Endothelial cell of umbilical vein (primary cell): ENCODE measurements around the gene KCNJ12. TPM values are rescaled to one million over a fixed set of nuclear protein-coding genes. Genes with fewer than 3 reads are reported as not detected.

Source experiments
- BruUV-seq: library from RNA; stranded (reverse); fragments of 400-500 nt; replicated peaks from 2 replicates; lab custom pipeline; 2021; lab: Mats Ljungman, UMichigan
- CTCF ChIA-PET: fragments of 300-600, 350-600 bp; sonication (Branson Sonifier 250); formaldehyde crosslinking; loops from one replicate; lab custom pipeline; 2021; ENCODE audit warnings: antibody characterized with exemption, inconsistent platforms; lab: Charles Lee
- POLR2A ChIA-PET: fragments of 300-600, 350-600 bp; sonication (Branson Sonifier 250); formaldehyde crosslinking; loops from one replicate; lab custom pipeline; 2021; ENCODE audit warnings: antibody characterized with exemption, inconsistent platforms; lab: Charles Lee
- DNase-seq: peaks from one replicate; pipeline ENCODE4 v3.0.0-alpha.2; 2011; ENCODE audit warnings: low read depth, low spot score
- FAIRE-seq: peaks from 2 replicates; lab custom pipeline; 2011; peaks lifted over from hg19 to GRCh38; lab: Jason Lieb, UNC
- H2AFZ ChIP-seq: 2 replicates; pipeline ENCODE4 v1.6.0; 2012; ENCODE audit warnings: low read depth, low read length, control low read depth, inconsistent platforms
- H3K27ac ChIP-seq: 2 replicates; pipeline ENCODE4 v1.5.1; 2011; ENCODE audit warnings: low read depth, mild to moderate bottlenecking, control low read depth, low read length, moderate library complexity; ENCODE audit not compliant: insufficient read depth
- H3K27me3 ChIP-seq, 2 experiments: 2 replicates each; pipeline versions ENCODE4 v1.6.0 to v1.6.1; 2011; ENCODE audit warnings: low read length in 2 of 2, mixed read lengths in 1 of 2; ENCODE audit not compliant: control insufficient read depth in 2 of 2, insufficient read depth in 2 of 2
- H3K36me3 ChIP-seq, 2 experiments: 2 replicates in 1 of 2; 3 replicates in 1 of 2; pipeline ENCODE4 v1.5.1; 2011; ENCODE audit warnings: low read length in 2 of 2, mild to moderate bottlenecking in 1 of 2, moderate library complexity in 1 of 2; ENCODE audit not compliant: control insufficient read depth in 2 of 2, insufficient read depth in 2 of 2; ENCODE audit errors: extremely low read depth in 1 of 2
- H3K4me1 ChIP-seq: 3 replicates; pipeline ENCODE4 v1.5.1; 2011; ENCODE audit warnings: mild to moderate bottlenecking, low read length; ENCODE audit not compliant: control insufficient read depth, insufficient read depth; ENCODE audit errors: extremely low read depth
- H3K4me2 ChIP-seq: 2 replicates; pipeline ENCODE4 v1.6.1; 2011; ENCODE audit warnings: low read length, control low read depth, mixed read lengths; ENCODE audit not compliant: insufficient read depth
- H3K4me3 ChIP-seq, 3 experiments: fragments of 200-600 bp in 1 of 3; sonication (generic), shearing (Covaris generic) in 1 of 3; replicated peaks in 1 of 3; 2 replicates each; pipeline ENCODE4 v1.5.1; 2011 to 2016; ENCODE audit warnings: control low read depth in 3 of 3, low read length in 3 of 3, mild to moderate bottlenecking in 2 of 3, inconsistent platforms in 1 of 3, low read depth in 1 of 3, moderate library complexity in 1 of 3; ENCODE audit not compliant: insufficient read depth in 1 of 3
- H3K79me2 ChIP-seq: 2 replicates; pipeline ENCODE4 v1.6.0; 2012; ENCODE audit warnings: low read length, inconsistent platforms; ENCODE audit not compliant: control insufficient read depth, insufficient read depth
- H3K9ac ChIP-seq: replicated peaks from 2 replicates; pipeline ENCODE3; 2011; ENCODE audit warnings: low read length, control low read depth; ENCODE audit not compliant: insufficient read depth; ENCODE audit errors: extremely low read depth
- H3K9me1 ChIP-seq: replicated peaks from 3 replicates; pipeline ENCODE4 v1.6.0; 2011; ENCODE audit warnings: mild to moderate bottlenecking, low read length; ENCODE audit not compliant: control insufficient read depth, insufficient read depth; ENCODE audit errors: extremely low read depth
- H3K9me3 ChIP-seq: replicated peaks from 2 replicates; pipeline ENCODE4 v1.5.1; 2012; ENCODE audit warnings: low read length, inconsistent platforms; ENCODE audit not compliant: control insufficient read depth, insufficient read depth
- H4K20me1 ChIP-seq: replicated peaks from 2 replicates; pipeline ENCODE3; 2011; ENCODE audit warnings: mild to moderate bottlenecking, low read length; ENCODE audit not compliant: control insufficient read depth, insufficient read depth; ENCODE audit errors: extremely low read depth
- CTCF ChIP-seq, 2 donors: IDR thresholded peaks; 1 replicate in 1 of 2; 2 replicates in 1 of 2; pipeline ENCODE4 v1.5.1; 2011; ENCODE audit warnings: low read length in 2 of 2, mild to moderate bottlenecking in 2 of 2, moderate library complexity in 2 of 2, control low read depth in 1 of 2, inconsistent platforms in 1 of 2, low read depth in 1 of 2; ENCODE audit not compliant: insufficient read depth in 1 of 2; ENCODE audit errors: extremely low read depth in 1 of 2
- EZH2 ChIP-seq: IDR thresholded peaks from 2 replicates; pipeline ENCODE4 v1.6.1; 2012; ENCODE audit warnings: borderline replicate concordance, low read depth, mild to moderate bottlenecking, moderate library complexity, low read length, inconsistent platforms; ENCODE audit not compliant: severe bottlenecking
- FOS ChIP-seq: IDR thresholded peaks from 2 replicates; pipeline ENCODE4 v1.6.1; 2011; ENCODE audit warnings: mild to moderate bottlenecking, low read length, moderate library complexity, borderline replicate concordance; ENCODE audit not compliant: insufficient read depth
- GATA2 ChIP-seq: IDR thresholded peaks from 2 replicates; pipeline ENCODE4 v1.7.0; 2011; ENCODE audit warnings: low read depth, mild to moderate bottlenecking, moderate library complexity, mixed read lengths, low read length; ENCODE audit not compliant: insufficient read length, insufficient read depth
- JUN ChIP-seq: IDR thresholded peaks from 2 replicates; pipeline ENCODE4 v1.6.1; 2011; ENCODE audit warnings: borderline replicate concordance, low read depth; ENCODE audit not compliant: insufficient read length, insufficient read depth
- MAX ChIP-seq: IDR thresholded peaks from 2 replicates; pipeline ENCODE4 v1.6.1; 2011; ENCODE audit not compliant: insufficient read depth, insufficient read length
- MYC ChIP-seq: IDR thresholded peaks from one replicate; pipeline ENCODE4 v1.6.1; 2011; ENCODE audit warnings: mild to moderate bottlenecking, low read depth, low read length
- POLR2A ChIP-seq: IDR thresholded peaks from 2 replicates; pipeline ENCODE4 v1.6.1; 2012; ENCODE audit warnings: low read depth, mild to moderate bottlenecking, control low read depth, low read length
- POLR2AphosphoS5 ChIP-seq: IDR thresholded peaks from 2 replicates; pipeline ENCODE4 v1.6.1; 2012; ENCODE audit warnings: low read depth, mild to moderate bottlenecking, control low read depth, low read length, moderate library complexity; ENCODE audit not compliant: insufficient read depth
- dilution Hi-C: fragments of 300-500 bp; cut with MboI; formaldehyde crosslinking; loops from one replicate; pipeline ENCODE4 v1.15.0; 2019; ENCODE audit warnings: low sequenced_read_pairs; ENCODE audit not compliant: extremely low pct_ligation_motif_present
- intact Hi-C: fragments of 100-400 bp; cut with micrococcal nuclease; formaldehyde crosslinking; loops from one replicate; pipeline ENCODE4 v1.10.0; 2022
- polyA plus RNA-seq, 4 experiments: library from polyadenylated mRNA; depleted of rRNA in 3 of 4; stranded (reverse) in 3 of 4; unstranded in 1 of 4; fragments of >200 nt; gene quantifications; 2 replicates each; pipeline versions ENCODE4 v1.2.1 to v1.2.3, GENCODE V29; 2011 to 2012; ENCODE audit warnings: missing spikeins in 1 of 4
- total RNA-seq: library from RNA; stranded (reverse); gene quantifications from 2 replicates; pipeline ENCODE4 v1.2.3, GENCODE V29; 2021

Gene KCNJ12
- total and polyA plus RNA-seq, 2 donors (not counting 3 experiments of a cell fraction or from before 2014, with no cell fraction given) = 0.19 to 0.44 TPM

- Histone ChIP-seq H3K4me3 (no peak overlapping the region), H3K4me2 (no peak overlapping the region), H3K36me3 (no peaks in the 10 kb centered on the region), H3K79me2 (no peaks in the 10 kb centered on the region), H3K9me3 (no peaks in the 10 kb centered on the region), H3K4me1 (no peaks in the 10 kb centered on the region), H2AFZ (no peak overlapping the region), H4K20me1 (no peaks in the 10 kb centered on the region), H3K27me3 (no peaks in the 10 kb centered on the region), H3K9ac (no peak overlapping the region), H3K9me1 (no peaks in the 10 kb centered on the region), H3K27ac (no peak overlapping the region)
- BruUV-seq = no TSS peak
- CTCF ChIA-PET = no interaction called here
- DNase-seq = no peak
- intact Hi-C loops = no loop called here
- dilution Hi-C loops = no loop called here
- TF ChIP-seq GATA2 (no peak), FOS (no peak), POLR2AphosphoS5 (no peak), MAX (no peak), MYC (no peak), EZH2 (no peak), JUN (no peak), CTCF (IDR thresholded peaks at IDR 0.05; ENCODE audit: extremely low read depth in 1 of 2, insufficient read depth in 1 of 2, low read depth in 1 of 2, low read length in 2 of 2) (no peak), POLR2A (no peak)
- POLR2A ChIA-PET = no interaction called here
- FAIRE-seq = no peak
Measured at GRCh38 chr17:21351366-21352065, 24.6 kb upstream of the KCNJ12 start.
